HG02763 (cell line): ENCODE results near the gene ATP13A3.
A peak's percentile ranks its signal among the peaks of the same experiment; 100 is the strongest.
"Not testable (repeated sequence)": the region's sequence is repeated elsewhere in the genome, so short reads cannot be mapped to it uniquely, and the experiment has no call there.

Experiments
- ATAC-seq: cut with Tn5 transposase; IDR thresholded peaks from one replicate; pipeline ENCODE4 v1.9.1; 2021; ENCODE audit warnings: mild to moderate bottlenecking, moderate library complexity; ENCODE audit not compliant: unreplicated experiment

ATP13A3 gene

GRCh38 chr3:194500198-194500597 is 13.4 kb upstream of the ATP13A3 start:
- ATAC-seq: no peak

DNA sequence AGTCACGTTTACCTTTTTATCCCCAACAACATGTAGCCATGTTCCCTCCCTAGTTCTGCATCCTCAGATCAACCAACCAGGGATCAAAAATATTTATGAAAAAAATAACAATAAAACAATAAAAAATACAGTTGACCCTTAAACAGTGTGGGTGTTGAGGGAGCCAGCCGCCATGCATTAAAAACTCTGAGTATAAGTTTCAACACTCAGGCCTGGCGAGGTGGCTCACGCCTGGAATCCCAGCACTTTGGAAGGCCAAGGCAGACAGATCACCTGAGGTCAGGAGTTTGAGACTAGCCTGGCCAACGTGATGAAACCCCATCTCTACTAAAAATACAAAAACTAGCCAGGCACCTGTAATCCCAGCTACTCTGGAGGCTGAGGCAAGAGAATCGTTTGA is 12.7 kb upstream of the ATP13A3 start:
- ATAC-seq: not testable (repeated sequence)

- no peak for ATAC-seq
Observed at GRCh38 chr3:194497799-194498575, 11.2 kb upstream of the ATP13A3 start.

DNA sequence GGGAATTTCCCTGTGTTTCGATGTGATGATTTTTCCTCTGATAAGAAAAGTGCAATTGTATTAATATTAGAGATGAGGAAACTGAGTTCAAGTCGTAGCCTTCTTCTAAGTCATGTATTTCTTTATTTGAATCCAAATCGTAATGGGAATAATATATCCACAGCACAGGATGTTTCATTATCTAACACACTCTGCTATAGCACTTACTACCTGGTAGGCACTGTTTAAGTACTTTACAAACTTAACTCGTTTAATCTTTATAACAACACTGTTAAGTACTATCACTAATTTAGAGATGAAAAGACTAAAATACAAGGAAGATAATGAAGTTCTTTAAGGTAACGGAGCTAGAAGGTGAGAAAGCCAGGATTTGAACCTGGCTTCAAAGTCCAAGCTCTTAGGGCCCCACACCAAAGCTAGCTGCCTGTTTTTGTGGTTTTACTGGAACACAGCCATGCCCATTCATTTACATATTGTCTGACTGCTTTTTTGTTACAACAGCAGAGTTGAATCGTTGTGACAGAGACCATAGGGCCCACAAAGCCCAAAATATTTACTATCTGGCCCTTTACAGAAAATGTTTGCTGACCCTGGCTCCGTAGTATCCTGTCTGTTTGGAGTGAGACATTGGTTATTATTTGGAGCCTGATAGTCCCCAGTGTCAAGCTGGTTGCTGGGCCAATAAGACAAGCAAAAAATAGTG is 9.6 kb upstream of the ATP13A3 start:
- ATAC-seq: peak; percentile 49

- ATAC-seq: no peak
Observed at GRCh38 chr3:194494951-194495374, 8.2 kb upstream of the ATP13A3 start.

DNA sequence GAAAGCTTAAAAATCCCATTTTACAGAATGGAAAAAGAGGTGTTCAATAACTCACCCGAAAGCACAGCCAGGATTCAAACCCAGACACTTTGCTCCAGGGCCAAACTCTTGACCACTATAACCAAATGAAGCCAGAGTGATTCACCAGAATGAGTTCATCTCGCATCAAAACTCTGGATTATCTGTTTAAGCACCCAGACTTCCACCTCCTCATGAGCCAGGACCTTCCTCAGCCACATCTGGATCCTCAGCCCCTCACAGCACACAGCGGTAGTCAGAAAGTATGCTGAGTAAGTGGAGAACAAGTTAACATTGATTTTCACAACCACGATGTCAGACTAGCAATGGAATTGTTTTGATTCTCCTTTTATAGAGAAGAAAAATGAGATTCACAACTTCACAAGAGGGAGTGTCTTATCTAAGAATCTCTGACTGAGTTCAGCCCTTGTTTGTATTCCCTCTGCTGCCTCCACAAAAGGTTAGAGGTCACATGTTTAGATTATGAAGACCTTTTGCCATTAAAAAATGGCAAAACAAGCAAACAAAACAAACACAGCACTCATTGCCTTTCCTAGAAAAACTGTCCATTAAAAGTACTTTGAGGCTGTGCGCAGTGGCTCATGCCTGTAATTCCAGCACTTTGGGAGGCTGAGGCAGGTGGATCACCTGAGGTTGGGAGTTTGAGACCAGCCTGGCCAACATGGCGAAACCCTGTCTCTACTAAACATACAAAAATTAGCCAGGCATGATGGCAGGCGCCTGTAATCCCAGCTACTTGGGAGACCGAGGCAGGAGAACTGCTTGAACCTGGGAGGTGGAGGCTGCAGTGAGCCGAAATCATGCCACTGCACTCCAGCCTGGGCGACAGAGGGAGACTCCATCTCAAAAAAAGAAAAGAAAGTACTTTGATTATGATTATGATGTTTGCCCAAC is 7.5 kb upstream of the ATP13A3 start:
- not testable (repeated sequence) for ATAC-seq

GRCh38 chr3:194492001-194492400 is 5.2 kb upstream of the ATP13A3 start:
- ATAC-seq: no peak

GRCh38 chr3:194489736-194490612 is 3.2 kb upstream of the ATP13A3 start:
- ATAC-seq: peak; percentile 38

DNA sequence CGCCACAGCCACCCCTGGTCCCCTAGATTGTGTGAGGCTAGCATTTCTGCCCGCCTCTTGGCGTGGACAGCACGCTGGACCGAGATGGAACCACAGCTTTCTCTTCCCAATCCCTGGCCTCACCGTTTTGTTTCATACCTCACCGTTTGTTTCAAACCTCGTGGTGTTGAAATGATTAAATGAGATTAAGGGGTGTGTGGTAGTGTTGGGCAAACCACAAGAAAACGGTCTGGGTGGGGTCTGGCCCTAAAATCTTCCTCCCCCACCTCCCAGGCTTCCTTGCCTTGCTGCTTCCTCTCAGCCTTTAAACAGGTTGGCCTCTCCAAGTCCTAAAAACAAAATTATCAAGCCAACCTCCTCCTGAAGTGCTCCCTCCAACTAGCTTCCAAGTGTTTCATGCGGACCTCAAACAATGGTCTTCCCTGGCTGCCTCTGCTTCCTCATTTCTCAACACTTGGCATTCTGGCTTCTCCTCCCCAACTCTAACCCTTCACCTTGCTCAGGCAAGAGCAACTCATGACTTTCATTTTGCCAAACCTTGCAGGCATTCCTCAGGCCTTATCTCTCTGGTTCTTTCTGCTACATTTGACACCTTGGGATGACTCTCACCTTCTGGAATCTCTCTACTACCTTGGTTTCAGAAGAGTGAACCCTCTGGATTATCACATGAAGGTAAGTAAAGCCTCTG is 1.4 kb upstream of the ATP13A3 start:
- no peak for ATAC-seq

GRCh38 chr3:194487289-194488054 is 670 bp upstream of the ATP13A3 start:
- peak; percentile 16 for ATAC-seq

DNA sequence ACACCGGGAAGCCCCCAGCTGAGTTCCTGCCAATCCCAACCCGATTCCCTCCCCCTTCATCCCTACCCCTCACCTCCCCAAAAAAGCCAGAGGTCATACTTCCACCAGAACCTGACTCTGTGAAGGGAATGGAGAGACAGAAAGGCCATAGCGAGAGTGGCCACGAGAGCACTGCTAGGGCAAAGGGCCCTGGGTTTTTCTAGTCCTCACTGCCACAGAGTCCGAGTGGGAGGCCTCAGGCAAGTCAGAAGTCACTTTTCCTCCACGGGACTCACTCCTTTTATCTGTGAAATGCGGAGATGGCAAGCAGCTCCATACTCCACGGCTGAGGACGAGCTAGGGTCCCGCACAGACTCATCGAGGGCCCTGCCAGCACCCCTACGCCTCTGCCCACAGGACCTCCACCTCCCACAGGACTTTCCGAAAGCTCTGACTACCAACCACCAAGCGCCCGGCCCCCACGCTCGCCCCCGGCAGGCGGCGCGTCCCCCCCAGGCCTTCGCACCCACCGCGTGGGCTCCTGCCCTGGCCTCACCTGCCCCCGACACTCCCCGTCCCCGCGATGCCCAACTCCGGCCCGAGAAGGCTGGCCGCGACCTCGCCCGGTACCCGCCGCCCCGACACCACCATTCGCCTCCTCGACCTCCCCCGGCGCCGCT is 792 bp downstream of the ATP13A3 start:
- peak; percentile 19 for ATAC-seq

GRCh38 chr3:194485468-194485880 is 1.3 kb downstream of the ATP13A3 start:
- ATAC-seq: no peak

GRCh38 chr3:194484614-194485013 is 2.2 kb downstream of the ATP13A3 start:
- no peak for ATAC-seq

DNA sequence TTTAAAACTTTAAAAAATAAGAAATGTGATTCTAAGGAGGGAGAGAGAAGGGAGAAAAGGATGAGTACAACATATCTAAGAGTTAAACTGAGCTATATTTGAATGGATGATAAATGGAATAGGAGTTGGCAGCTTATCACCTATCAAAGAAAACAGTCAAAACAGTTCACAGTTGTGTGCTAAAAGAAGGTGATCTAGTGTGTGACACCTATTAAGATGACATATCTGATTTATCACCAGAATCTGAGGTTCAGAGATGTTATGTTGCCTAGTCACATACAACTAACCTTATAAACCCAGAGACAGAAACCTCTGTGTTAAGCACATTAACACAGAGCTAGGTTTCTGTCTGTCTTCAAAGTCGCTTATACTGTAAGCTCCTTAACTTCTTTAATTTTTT is 3.0 kb downstream of the ATP13A3 start:
- no peak for ATAC-seq

GRCh38 chr3:194482830-194483229 is 4.0 kb downstream of the ATP13A3 start:
- not testable (repeated sequence) for ATAC-seq

GRCh38 chr3:194482196-194482593 is 4.6 kb downstream of the ATP13A3 start:
- ATAC-seq: no peak

DNA sequence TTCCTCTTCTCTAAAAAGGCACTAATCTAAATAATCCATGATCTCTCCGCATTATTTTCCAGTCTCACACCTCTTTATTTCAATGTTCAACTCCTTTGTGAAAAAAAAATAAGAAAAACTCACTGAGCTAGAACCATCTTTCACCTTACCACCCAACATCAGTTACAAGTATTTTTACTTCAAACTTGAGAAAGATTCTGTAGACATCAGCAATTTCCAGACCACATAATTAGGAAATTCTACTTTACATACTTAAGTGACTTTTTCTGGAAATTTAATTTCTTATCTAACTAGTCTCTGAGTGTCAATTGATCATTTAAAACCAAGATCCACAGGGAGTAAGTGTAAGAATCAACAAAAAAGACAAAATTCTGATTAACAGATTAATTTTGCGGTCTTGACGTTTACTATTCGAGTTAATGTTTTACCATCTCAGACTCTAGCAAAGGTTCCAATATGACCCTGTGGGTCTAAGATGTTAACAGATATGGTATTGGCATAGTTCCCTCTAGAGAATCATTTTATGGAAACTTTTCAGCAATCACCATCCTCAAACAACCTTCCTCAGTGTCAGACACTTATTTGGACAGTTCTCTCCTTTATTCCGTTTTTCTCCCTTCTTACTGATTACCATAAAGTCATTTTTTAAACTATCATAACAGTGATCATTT is 5.1 kb downstream of the ATP13A3 start:
- no peak for ATAC-seq

DNA sequence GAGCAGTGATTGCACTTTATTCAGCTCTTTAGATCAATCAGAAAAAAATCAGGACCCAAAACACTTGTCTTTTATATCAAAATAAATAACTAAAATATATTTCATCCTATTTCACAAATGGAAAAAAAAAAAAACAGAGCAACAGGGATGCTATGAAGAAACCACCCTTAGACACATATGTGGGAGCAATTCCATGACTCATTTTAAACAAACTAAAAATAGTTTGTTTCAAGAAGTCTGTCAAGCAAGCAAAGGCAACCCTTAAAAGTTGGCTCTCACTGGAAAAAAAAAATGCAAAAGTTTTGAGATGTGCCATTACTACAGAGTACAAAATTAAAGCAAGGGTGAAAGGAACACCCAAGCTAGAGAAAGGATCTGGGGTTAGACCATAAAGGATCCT is 5.7 kb downstream of the ATP13A3 start:
- ATAC-seq: no peak
